GM21528 (cell line): ENCODE measurements around the gene RANBP1.
"Not testable (repeated sequence)": the region's sequence is repeated elsewhere in the genome, so short reads cannot be mapped to it uniquely, and the experiment has no call there.

ENCODE experiments used
- ATAC-seq: cut with Tn5 transposase; IDR thresholded peaks from one replicate; pipeline ENCODE4 v1.9.1; 2021; ENCODE audit warnings: mild to moderate bottlenecking, moderate library complexity; ENCODE audit not compliant: unreplicated experiment, low FRiP score

RANBP1 gene

GRCh38 chr22:20147237-20147988, 31.5 kb downstream of the RANBP1 start:
- no peak for ATAC-seq

GRCh38 chr22:20148414-20148813, 32.5 kb downstream of the RANBP1 start:
- ATAC-seq, result no peak

GRCh38 chr22:20149257-20150250, 33.6 kb downstream of the RANBP1 start:
- no peak for ATAC-seq

- ATAC-seq, result no peak
Observed at GRCh38 chr22:20150381-20151275, 34.7 kb downstream of the RANBP1 start, which contains the start of gene CCDC188. TSS of gene CCDC188 (minus strand) at chr22:20151055. CDS start at chr22:20150986, 69 bp downstream.

- no peak for ATAC-seq
Observed at GRCh38 chr22:20151276-20151588, 35.3 kb downstream of the RANBP1 start.

- ATAC-seq, result no peak
Observed at GRCh38 chr22:20152464-20152890, 36.6 kb downstream of the RANBP1 start.

- ATAC-seq, result no peak
Observed at GRCh38 chr22:20153945-20154344, 38.0 kb downstream of the RANBP1 start.

- ATAC-seq, result no peak
Observed at GRCh38 chr22:20154602-20155187, 38.8 kb downstream of the RANBP1 start.

GRCh38 chr22:20155330-20156041, 39.6 kb downstream of the RANBP1 start:
- no peak for ATAC-seq

GRCh38 chr22:20156042-20156389, 40.1 kb downstream of the RANBP1 start:
- ATAC-seq, result no peak

- no peak for ATAC-seq
Observed at GRCh38 chr22:20156611-20157429, 40.9 kb downstream of the RANBP1 start.

- ATAC-seq, result no peak
Observed at GRCh38 chr22:20157430-20158183, 41.7 kb downstream of the RANBP1 start.

GRCh38 chr22:20158391-20159036, 42.6 kb downstream of the RANBP1 start:
- no peak for ATAC-seq

- no peak for ATAC-seq
Observed at GRCh38 chr22:20159076-20159475, 43.2 kb downstream of the RANBP1 start.

- not testable (repeated sequence) for ATAC-seq
Observed at GRCh38 chr22:20159531-20159930, 43.6 kb downstream of the RANBP1 start.

- no peak for ATAC-seq
Observed at GRCh38 chr22:20160041-20160440, 44.1 kb downstream of the RANBP1 start.

GRCh38 chr22:20164863-20165262, 49.0 kb downstream of the RANBP1 start:
- ATAC-seq, result no peak
